GM21515 (cell line): ENCODE measurements around the gene GBF1.
"Not testable (repeated sequence)": the region's sequence is repeated elsewhere in the genome, so short reads cannot be mapped to it uniquely, and the experiment has no call there.

Experiments used
- ATAC-seq: cut with Tn5 transposase; IDR thresholded peaks from one replicate; pipeline ENCODE4 v1.9.1; 2021; ENCODE audit not compliant: unreplicated experiment

Gene GBF1

GRCh38 chr10:102233997-102234396, 11.3 kb upstream of the GBF1 start:
- no peak for ATAC-seq

- ATAC-seq: no peak
Observed at GRCh38 chr10:102234888-102235597, 10.3 kb upstream of the GBF1 start.

DNA sequence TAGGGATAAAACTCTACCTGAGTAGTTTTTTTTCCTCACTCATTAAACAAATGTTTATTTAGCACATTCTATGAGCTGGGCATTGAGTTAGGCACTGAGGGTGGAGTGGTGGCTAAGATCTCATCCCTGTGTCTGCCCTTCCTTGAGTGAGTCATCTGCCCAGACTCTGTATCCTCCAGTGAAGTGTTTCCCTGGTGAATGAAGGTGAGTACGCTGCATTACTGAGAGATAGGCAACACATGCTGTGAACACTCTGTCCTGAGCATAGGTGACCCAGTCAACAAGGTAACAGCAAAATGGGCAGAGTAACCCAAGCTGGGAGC, 9.8 kb upstream of the GBF1 start:
- ATAC-seq: no peak

DNA sequence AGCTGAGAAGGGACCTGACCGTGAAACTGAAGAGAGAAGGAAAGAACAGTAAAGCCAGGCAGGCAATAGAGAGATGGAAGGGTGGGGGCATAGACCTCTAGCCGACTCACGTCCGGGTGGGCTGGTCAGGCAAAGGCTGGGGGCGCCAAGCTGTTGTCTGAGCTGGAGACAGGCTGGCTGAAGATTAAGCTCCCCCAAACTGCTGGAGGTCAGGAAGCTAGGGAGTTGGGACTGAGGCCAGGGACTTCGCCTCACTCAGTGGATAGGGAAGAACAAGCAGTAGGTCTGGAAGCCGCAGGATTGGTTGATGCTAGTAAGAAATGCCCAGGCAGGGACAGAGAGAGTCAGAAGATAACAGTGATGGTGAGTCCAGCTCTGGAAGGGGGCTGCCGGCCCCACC, 9.3 kb upstream of the GBF1 start:
- no peak for ATAC-seq

- no peak for ATAC-seq
Observed at GRCh38 chr10:102237711-102238252, 7.5 kb upstream of the GBF1 start.

- no peak for ATAC-seq
Observed at GRCh38 chr10:102240467-102241031, 4.8 kb upstream of the GBF1 start.

GRCh38 chr10:102241032-102241443, 4.3 kb upstream of the GBF1 start:
- ATAC-seq: no peak

GRCh38 chr10:102241444-102242117, 3.8 kb upstream of the GBF1 start, which contains the start of gene PITX3:
PITX3 (minus strand) TSS chr10:102241512; CDS start chr10:102232080, 9,432 bp downstream.
- peak; percentile 44 for ATAC-seq

GRCh38 chr10:102242118-102242485, 3.2 kb upstream of the GBF1 start:
- no peak for ATAC-seq

GRCh38 chr10:102243309-102243708, 2.0 kb upstream of the GBF1 start:
- ATAC-seq: no peak

GRCh38 chr10:102245932-102246251, 560 bp downstream of the GBF1 start:
- ATAC-seq: no peak

GRCh38 chr10:102246261-102246660, 929 bp downstream of the GBF1 start:
- no peak for ATAC-seq

DNA sequence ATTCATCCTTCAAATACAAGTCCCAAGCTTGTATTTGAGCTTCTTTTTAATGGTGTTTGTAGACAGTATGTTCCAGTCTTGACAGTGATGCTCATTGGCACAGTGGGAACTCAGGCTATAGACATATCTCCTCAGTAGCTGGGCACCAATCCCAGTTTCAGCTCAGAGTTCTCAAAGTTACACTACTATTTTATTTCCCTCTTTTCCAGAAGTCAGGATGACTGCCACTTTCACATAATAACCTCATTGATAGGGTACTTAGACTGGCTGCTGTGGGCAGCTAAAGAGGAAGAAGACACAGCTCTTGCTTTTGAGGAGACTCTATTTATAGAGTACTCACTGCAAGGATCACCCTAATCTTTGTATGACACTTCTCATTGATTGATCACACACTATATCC, 2.4 kb downstream of the GBF1 start:
- ATAC-seq: no peak

DNA sequence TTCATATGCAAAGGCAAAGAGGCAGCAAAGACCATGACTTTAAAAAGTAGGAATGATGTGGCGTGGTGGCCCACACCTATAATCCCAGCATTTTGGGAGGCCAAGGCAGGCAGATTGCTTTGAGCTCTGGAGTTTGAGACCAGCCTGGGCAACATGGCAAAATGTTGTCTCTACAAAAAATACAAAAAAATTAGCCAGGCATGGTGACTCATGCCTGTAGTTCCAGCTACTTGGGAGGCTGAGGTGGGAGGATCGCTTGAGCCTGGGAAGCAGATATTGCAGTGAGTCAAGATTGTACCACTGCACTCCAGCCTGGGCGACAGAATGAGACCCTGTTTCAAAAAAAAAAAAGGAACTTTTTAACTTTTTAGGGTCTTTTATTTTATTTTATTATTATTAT, 7.2 kb downstream of the GBF1 start:
- ATAC-seq: not testable (repeated sequence)

DNA sequence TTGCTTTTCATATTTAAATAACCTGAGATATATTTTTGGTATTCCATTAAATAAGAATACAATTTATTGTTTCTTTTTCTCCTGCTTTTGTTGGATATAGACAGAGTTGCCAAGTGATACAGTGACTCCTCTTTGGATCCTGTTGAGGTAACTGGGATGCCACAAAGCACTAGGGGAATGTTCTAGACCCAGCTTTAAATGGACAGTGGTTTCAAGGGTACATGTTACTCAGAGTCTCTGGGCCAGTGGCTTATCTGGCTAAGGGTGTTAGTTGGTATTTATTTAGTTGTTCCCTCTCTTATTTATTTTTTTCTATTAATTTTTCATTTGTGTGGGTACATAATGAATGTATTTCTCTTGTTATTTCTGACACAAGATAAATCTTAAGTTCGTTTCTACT, 9.1 kb downstream of the GBF1 start:
- no peak for ATAC-seq

DNA sequence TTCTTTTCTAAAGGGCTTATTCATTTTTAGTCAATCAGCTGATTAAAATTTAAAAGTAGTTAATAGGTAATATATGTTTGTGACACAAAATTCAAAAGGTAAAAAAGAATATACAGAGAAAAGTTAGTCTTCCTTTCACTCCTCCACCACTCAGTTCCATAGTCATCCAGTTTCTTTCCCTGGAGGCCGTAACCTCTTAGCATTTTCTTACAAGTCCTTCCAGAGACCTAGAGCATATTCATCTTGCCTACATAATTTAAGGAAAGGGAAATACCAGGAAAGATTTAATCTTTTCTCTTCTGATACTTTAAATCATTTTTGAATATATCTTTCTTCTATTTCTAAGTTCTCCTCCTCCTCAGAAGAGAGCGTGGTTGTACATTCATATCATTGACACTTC, 10.1 kb downstream of the GBF1 start:
- no peak for ATAC-seq

GRCh38 chr10:102261196-102261595, 15.9 kb downstream of the GBF1 start:
- ATAC-seq: no peak

GRCh38 chr10:102261842-102262241, 16.5 kb downstream of the GBF1 start:
- ATAC-seq: no peak

DNA sequence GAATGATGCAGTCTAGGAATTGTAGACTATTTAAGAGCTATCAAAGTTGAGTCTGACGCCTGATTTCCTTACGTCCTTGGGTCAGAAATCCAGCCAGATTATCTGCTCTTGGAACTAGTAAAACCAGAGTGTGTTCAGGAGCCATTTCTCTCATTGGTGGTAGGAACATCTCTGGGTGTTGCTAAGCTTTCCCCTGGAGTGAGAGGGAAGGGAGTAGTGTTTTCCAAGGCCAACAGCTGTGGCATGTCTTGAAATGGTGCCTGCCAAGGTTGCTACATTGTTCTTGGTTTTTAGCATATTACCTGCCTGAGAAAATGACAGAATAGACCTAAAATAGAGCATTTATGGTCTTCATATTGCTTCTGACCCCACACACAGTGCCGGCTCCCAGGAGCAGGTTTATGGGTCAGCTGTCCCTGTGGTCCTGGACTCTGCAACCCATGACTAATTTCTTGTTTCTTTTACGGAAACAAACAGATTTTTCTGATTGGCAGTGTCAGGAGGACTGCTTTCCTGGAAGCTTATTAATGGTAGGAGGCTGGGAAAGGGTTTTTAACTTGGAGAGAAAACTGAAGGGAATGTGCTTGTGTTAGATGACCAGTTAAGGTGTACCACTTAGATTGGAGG, 17.5 kb downstream of the GBF1 start:
- no peak for ATAC-seq

DNA sequence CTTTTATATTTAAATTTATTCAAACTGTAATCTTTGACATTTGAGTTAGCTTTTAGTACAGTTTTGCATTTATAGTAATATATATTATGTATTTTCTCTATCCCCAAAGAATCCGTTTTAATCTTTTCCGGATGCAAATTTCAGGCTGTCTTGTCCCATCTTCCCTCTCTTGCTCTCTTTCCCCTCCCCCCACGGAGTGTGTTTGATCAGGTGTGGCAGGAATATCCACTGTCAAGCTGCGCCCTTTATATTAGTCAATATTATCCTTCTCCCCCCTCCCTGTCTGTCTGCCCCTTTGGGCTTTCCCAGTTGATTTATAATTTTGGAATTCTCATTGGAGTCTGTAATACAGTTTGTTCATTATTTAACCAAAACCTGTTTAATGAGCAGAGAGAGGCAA, 19.0 kb downstream of the GBF1 start:
- no peak for ATAC-seq

DNA sequence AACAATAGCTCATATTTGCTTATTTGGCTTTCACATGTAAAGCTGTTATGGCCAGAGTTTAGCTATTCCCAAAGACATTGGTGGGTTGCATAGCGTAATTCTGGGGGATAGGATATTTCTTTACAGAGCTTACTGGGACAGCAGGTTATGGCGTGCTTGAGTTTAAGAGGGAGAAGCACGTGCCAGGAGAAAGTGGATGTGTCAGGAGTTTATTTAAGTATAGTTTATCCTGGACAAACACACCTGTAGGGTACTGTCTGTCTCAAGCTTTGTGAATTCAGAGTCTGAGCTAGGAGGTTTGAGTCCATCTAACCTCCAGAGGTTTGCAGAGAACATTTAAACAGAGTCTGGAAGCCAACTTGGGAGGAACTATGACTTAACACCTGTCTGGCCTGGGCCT, 21.3 kb downstream of the GBF1 start:
- ATAC-seq: no peak

GRCh38 chr10:102267748-102268147, 22.4 kb downstream of the GBF1 start:
- ATAC-seq: no peak
